HG02759 (cell line): ENCODE data around the gene POLK.
"Not testable (repeated sequence)": the region's sequence is repeated elsewhere in the genome, so short reads cannot be mapped to it uniquely, and the experiment has no call there.

Experiments
- ATAC-seq: cut with Tn5 transposase; IDR thresholded peaks from one replicate; pipeline ENCODE4 v1.9.1; 2021; ENCODE audit warnings: mild to moderate bottlenecking, moderate library complexity; ENCODE audit not compliant: unreplicated experiment

Gene POLK

DNA sequence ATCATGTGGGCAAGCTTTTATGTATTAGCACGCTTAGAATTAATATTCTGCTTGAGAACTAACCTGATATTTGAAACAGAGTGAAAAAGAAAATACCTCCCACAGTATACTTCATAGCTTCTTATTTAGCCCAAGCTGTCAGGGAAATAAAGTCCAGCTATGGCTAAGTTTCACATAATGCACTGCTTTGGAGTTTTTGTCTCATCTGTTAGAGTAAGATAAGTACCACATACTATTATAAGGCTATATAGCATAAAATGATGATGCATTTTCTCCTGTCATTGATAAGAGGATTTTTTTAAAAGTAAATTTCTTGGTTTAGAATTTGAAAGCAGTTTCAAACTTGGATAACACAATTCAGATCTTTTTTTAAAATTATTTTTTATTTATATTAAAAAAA lies 97.2 kb downstream of the POLK start:
- ATAC-seq: no peak

GRCh38 chr5:75610201-75610600 lies 98.5 kb downstream of the POLK start:
- no peak for ATAC-seq

- ATAC-seq: not testable (repeated sequence)
Observed at GRCh38 chr5:75610859-75611310, 99.2 kb downstream of the POLK start.

DNA sequence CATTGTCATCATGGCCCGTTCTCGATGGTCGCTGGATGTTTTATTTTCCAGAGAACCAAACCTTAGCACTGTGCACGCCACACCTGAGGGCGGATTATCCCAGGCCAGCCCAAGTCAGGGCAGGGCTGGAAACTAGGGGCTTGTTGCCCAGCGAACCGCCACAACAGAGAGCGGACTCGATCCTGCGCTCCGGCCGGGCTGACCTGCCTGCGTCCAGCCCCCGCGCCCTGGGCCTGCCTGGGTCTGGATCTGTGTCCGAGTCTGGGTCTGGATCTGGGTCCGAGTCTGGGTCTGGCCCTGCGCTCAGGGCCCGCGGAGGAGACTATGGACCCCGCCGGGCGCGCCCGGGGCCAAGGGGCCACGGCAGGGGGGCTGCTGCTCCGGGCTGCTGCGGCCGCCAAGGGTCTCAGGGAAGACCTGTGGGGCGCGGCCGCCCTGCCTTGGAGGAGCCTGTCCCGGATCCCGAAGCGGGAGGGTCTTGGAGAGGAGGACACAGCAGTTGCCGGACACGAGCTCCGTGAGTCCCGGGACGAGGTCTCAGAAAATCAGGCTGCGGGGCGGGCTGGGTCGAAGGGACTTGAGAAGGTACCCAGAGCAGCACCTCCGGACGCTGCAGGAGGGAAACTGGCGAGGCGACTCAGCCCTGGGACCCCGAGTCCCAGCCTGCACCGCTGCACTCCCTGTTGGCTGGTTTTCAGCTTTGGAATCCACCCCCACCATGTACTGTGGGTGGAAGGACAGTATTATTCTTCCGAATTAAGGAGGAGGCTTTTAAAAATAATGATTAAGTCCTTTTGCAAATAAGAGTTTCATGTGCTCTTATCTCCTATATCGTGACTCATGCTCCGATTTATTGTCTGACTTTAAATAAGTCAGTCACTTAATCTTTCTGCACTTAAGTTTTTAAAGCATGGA lies 99.9 kb downstream of the POLK start, which contains the start of gene ANKDD1B:
Gene ANKDD1B, plus strand, starts transcription at position 143 of the 915 bp plus-strand sequence. Its CDS starts 182 bp downstream, at position 325.
- ATAC-seq: peak; percentile 59

GRCh38 chr5:75612226-75612569 lies 100.5 kb downstream of the POLK start:
- ATAC-seq: no peak

GRCh38 chr5:75612901-75613300 lies 101.2 kb downstream of the POLK start:
- ATAC-seq: no peak

DNA sequence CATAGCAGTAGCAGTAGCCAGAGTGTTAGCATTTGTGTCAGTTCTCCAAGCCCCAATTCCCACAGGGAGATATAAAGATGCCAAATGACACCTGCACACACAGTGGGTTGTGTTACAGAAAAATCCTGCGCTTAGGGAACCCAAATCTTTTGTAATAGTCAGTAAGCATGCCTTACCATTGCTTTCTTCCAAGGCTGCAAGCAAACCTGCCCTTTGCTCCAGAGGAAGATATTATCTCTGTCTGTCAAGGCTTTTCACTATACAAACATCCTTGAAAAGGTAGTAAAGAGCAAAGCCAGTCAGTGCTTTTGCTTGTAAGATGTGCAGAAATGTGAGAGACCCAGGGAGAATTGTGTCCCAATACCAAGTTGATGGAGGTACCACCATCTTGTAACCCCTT lies 102.5 kb downstream of the POLK start:
- ATAC-seq: no peak

- ATAC-seq: no peak
Observed at GRCh38 chr5:75616371-75616881, 104.7 kb downstream of the POLK start.

GRCh38 chr5:75616971-75617621 lies 105.4 kb downstream of the POLK start:
- no peak for ATAC-seq

DNA sequence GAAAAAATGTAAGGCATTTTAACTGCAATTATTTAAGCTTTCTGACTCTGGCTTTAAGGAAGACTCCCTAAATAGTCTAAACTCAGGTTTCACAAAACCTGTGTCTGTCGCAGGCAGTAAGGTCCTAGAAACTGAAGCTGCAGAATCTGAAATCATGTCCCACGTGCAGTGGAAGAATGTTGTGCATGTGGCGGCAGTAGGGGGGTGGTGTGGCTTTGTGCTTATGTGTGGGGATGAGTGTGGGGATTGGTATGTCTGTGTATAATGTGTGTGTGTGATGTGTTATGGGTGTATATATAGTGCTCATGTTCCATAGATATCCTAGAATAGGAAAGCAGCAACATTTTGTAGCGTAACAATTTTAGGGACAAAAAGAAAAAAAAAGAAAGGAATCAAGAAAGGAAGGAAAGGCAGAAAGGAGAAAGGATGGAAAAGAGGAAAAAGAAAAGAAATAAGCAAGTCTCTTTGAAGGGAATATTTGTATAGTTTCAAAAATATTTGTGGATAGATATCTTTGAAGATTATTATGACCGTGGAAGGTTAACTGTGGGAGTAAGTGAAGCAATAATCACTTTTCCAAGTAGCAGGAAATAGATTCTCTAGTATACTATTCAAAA lies 106.2 kb downstream of the POLK start:
- no peak for ATAC-seq

DNA sequence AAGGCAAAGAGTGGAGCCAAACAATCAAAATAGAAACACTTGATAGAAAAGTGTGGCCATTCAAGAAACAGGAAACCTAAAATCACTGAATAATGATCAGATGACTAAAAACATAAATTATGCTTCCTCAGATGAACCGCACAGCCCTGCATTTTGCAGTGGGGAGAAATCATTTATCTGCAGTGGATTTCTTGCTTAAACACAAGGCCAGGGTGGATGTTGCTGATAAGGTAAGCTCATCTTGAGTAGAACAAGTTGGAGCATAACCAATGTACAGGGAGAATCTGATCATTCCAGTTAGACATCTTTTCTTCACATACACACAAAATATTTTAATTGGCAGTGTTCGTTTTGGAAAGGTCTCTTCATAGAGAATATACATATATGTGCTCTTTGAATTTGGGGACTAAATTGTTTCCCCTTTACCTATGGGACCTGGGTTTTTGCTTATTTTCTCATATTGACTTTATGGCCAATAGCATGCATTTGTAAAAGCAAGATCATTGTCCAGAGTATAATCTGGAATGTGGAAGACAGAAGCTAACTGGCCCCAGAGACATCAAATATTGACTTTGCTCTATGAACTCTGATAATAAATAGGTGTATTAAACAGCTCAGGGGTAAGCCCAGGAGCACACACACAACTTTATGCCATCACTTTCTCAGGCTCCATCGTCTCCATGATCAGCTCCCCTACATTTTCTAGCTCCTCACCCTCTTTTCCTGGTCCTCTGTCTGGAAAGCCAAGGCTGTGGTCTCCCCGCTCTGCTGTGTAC lies 108.7 kb downstream of the POLK start:
- no peak for ATAC-seq

GRCh38 chr5:75622564-75622963 lies 110.9 kb downstream of the POLK start:
- no peak for ATAC-seq

- ATAC-seq: no peak
Observed at GRCh38 chr5:75623846-75624245, 112.2 kb downstream of the POLK start.

DNA sequence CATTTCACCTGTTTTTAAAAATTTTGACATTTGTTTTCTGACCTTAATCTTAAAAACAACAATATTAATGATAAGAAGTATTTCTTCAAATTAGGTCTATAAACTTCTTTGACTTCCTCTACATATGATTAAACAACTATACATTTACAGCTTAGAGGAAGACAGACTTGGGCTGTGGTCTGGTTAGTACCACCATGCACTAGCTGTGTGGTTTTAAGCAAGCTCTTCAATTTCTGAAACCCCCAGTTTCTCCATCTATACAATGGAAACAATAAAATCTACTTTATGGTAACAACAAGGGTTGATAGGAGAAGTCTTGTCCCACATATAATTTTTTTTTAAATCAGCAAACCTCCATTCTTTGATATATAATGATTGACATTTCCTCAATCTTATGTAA lies 115.3 kb downstream of the POLK start:
- no peak for ATAC-seq

DNA sequence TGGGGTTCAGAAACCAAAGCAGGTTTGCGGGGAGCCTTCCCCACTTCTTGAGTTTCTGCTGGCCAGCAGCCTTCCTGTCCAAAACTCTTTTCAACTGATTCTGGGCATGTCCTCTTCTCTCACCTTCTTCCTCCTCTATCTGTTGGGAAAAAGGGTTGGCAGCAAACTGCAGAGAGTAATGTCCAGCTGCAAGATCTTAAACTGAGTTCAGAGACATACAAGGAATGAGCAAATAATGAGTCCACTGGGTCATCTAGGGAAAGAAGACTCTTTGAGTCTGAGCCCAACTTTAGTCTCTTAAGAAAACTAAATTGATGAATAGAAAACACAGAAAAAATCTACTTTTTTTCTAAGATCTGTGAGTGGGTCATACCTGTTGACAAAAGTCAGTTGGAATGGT lies 116.1 kb downstream of the POLK start:
- ATAC-seq: no peak

GRCh38 chr5:75630875-75631274 lies 119.2 kb downstream of the POLK start:
- no peak for ATAC-seq

DNA sequence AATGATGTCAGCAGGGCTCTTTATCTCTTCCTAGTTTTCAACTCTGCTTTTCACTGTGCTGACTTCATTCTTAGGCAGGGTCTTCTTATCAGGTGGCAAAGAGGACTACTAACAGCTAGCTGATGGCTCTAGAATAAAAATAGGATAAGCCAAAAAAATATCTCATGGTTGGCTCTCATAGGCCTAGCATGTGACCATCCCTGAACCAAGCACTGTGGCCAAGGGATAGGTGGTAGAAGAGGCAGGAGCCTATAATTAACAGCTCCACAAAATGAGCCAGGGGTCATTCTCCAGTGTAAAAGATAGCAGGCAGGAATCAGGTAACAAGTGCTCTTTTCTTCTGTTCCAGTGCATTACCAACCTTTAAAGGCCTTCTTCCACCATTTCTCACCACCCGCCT lies 120.6 kb downstream of the POLK start:
- no peak for ATAC-seq

GRCh38 chr5:75637949-75638348 lies 126.3 kb downstream of the POLK start:
- no peak for ATAC-seq

DNA sequence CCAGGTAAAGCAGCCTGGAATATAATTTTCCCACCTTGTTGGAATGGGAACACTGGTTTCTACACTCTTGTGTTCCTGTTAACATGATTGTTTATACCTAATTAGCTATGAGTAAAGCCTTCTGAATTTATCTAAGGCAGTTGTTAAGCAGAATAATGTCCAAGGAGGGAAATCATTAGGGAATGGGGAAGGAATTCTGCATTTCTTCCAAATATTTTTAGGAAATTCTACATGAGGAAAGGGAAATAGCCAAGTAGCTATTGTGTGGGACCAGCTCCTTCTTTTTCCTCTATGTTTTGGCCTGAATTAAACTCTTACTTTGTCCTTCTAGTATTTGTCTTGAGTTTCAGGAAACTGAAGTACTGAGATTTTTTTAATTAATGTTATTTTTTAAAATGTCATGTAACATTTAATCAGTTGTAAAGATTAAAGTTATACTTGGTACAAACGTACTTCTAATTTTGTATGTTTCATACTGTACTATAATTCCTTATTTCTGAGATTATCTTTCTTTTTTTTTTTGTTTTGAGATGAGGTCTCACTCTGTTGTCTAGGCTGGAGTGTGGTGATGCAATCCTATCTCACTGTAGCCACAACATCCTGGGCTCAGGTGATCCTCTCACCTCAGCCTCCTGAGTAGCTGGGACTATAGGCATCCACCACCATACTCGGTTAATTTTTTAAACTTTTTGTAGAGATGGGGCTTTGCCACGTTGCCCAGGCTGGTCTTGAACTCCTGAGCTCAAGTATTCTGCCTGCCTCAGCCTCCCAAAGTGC lies 128.0 kb downstream of the POLK start:
- no peak for ATAC-seq

DNA sequence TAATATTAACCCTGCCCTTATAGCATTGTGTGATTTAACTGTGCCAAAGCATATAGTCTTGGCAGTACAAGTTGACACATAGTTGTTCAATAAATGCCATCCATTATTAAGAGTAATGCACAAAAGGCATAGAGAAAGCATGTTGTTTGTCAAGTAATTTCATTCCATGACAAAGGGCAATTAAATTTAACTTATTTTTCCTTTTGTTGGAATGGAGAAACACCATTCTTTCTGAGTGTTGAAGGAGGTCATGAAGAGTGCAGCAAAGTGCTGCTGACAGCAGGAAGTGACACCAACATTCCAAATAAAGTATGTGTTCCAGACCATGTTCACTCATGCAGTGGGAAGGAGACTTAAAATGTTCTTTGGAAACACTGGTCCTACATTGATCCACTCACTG lies 128.7 kb downstream of the POLK start:
- no peak for ATAC-seq
